A549 treated with AZD9567 at 1 μM for 4 hours (cell line): ENCODE measurements around the gene TLCD3A. TPM values are rescaled to one million over a fixed set of nuclear protein-coding genes. Genes with fewer than 3 reads are reported as not detected.

Experiments
- total RNA-seq: library from RNA; stranded (reverse); fragments of 200-300 nt; extraction: Qiagen RNA extraction; gene quantifications from 5 replicates; pipeline ENCODE4 v1.2.3, GENCODE V29; 2022; ENCODE audit not compliant: insufficient read depth

The TLCD3A gene
- 59.2 to 67.5 TPM (median 62.0 TPM) in 5 replicates for total RNA-seq

GRCh38 chr17:732067-732901 is at the start of gene TLCD3A:
TLCD3A (plus strand) TSS chr17:732596; CDS start chr17:732648, 52 bp downstream.

DNA sequence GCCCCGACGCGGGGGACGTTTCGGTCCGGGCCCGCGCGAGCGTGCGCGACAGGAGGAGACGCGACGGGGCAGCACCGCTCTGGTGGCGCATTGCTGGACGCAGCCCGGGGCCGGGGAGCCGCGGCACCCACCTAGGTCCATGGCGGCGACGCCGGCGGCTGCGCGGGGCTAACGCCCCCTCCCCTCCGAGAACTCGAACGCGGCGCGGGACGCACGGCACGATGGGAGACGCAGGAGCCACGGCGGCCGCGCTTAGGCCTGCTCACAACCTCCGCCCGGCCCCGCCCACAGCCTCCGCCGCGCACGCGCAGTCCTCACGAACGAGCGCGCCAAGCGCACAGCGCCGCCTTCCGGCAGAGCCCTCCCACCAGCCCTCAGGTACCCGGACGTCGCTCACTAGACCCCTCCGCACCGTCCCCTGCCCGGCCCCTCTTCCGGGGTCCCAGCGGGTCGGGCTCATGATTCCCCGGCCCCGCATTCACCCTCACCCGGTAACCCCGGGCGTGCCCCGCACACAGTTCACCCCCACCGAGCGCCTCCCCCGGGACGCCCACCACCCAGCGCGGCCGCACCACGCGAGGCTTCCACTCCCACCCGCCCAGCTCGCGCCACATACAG is 19.7 kb downstream of the TLCD3A start, which contains the start of gene GEMIN4:
Gene GEMIN4, minus strand, starts transcription at position 263 of the 618 bp plus-strand sequence. Its CDS starts 122 bp downstream, at position 141.

GRCh38 chr17:781805-782731 is 49.7 kb downstream of the TLCD3A start, which contains the start of the genes GLOD4 and MRM3:
GLOD4 (minus strand) TSS chr17:782280; CDS start chr17:782255, 25 bp downstream.
MRM3 (plus strand) TSS chr17:782353; CDS start chr17:782379, 26 bp downstream.

Other genes starting within 250 kb of the TLCD3A start
- 23.7 to 48.1 TPM (median 27.9 TPM) in 5 replicates for gene VPS53, start 17.8 kb upstream of the TLCD3A start, total RNA-seq
- gene GEMIN4, start 19.7 kb downstream of the TLCD3A start, total RNA-seq = 52.9 to 62.6 TPM (median 60.4 TPM) in 5 replicates
- 96.4 to 146 TPM (median 104 TPM) in 5 replicates for gene GLOD4, start 49.7 kb downstream of the TLCD3A start, total RNA-seq
- 39.0 to 47.1 TPM (median 44.9 TPM) in 5 replicates for gene MRM3, start 49.8 kb downstream of the TLCD3A start, total RNA-seq
- gene NXN, start 247.2 kb downstream of the TLCD3A start, total RNA-seq = 26.1 to 34.7 TPM (median 27.5 TPM) in 5 replicates